OCI-LY3 (cell line): ENCODE measurements around the gene FSIP1.

Experiments used
- H2AFZ ChIP-seq: fragments of 200-600, 300-600 bp; shearing (Covaris generic); 2 replicates; pipeline ENCODE4 v1.6.0; 2014; ENCODE audit warnings: antibody characterized with exemption, low read depth, low read length
- H3K27ac ChIP-seq: fragments of 200-600, 300-600 bp; sonication (generic); 2 replicates; pipeline ENCODE4 v1.5.1; 2014; ENCODE audit warnings: mild to moderate bottlenecking, low read length, moderate library complexity, mixed read lengths
- H3K27me3 ChIP-seq: fragments of 200-600, 300-600 bp; sonication (generic); 2 replicates; pipeline ENCODE4 v1.6.1; 2014; ENCODE audit warnings: low read depth, low read length, mixed read lengths
- H3K36me3 ChIP-seq: fragments of 200-600, 300-600 bp; sonication (generic); replicated peaks from 2 replicates; pipeline ENCODE3; 2014; ENCODE audit warnings: low read depth, low read length, mixed read lengths
- H3K4me1 ChIP-seq: fragments of 300-600, 200-600 bp; sonication (generic); 2 replicates; pipeline ENCODE4 v1.6.1; 2014; ENCODE audit warnings: low read length, mixed read lengths
- H3K4me2 ChIP-seq: fragments of 200-600, 300-600 bp; sonication (generic); 2 replicates; pipeline ENCODE4 v1.6.1; 2014; ENCODE audit warnings: low read length, mixed read lengths
- H3K4me3 ChIP-seq: fragments of 300-600, 200-600 bp; sonication (generic); 2 replicates; pipeline ENCODE4 v1.5.1; 2014; ENCODE audit warnings: antibody characterized with exemption, mild to moderate bottlenecking, low read length, moderate library complexity
- H3K79me2 ChIP-seq: fragments of 300-600, 200-600 bp; shearing (Covaris generic); 2 replicates; pipeline ENCODE4 v1.6.1; 2014; ENCODE audit warnings: mild to moderate bottlenecking, low read length, mixed read lengths
- H3K9ac ChIP-seq: fragments of 300-600, 200-600 bp; shearing (Covaris generic); 2 replicates; pipeline ENCODE4 v1.6.0; 2014; ENCODE audit warnings: mild to moderate bottlenecking, low read length, moderate library complexity
- H3K9me3 ChIP-seq: fragments of 200-600, 300-600 bp; shearing (Covaris generic); 2 replicates; pipeline ENCODE4 v1.6.1; 2014; ENCODE audit warnings: low read length, mixed read lengths; ENCODE audit not compliant: insufficient read depth
- H4K20me1 ChIP-seq: fragments of 200-600, 300-600 bp; sonication (generic); 2 replicates; pipeline ENCODE4 v1.6.1; 2016; ENCODE audit warnings: low read length, mixed read lengths; ENCODE audit not compliant: insufficient read depth
- EZH2phosphoT487 ChIP-seq: fragments of 200-600 bp; shearing (Covaris generic); IDR thresholded peaks from 2 replicates; pipeline ENCODE4 v1.6.1; 2018; ENCODE audit warnings: antibody characterized with exemption, mixed run types, low read depth
- TF ChIP-seq, protein P1 (sequence below): fragments of 200-600, 300-600 bp; sonication (generic); IDR thresholded peaks from 2 replicates; pipeline ENCODE4 v1.5.1; 2014; ENCODE audit warnings: antibody characterized with exemption, low read length, low read depth

Gene FSIP1

DNA sequence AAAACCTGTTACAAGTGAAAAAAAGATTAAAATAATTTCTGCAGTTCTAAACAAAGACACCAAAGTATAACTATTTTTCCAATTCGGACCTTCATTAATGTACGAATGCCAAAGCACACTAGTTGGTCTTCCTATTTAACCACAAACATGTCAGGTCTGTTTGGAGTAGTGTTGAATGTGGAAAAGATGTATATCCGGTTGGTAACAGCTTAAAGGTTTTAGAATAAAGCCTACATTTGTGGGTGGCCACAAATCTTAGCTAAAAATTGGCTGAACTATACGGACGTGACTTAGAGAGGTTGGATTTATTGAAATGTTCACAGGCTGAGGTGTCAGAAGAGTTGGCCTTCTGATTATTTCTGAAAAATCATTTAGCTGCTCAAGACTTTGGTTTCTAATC, 78.4 kb downstream of the FSIP1 start:
- no peaks in the 10 kb centered on the region for H3K9me3 ChIP-seq
- TF ChIP-seq, protein P1, sequence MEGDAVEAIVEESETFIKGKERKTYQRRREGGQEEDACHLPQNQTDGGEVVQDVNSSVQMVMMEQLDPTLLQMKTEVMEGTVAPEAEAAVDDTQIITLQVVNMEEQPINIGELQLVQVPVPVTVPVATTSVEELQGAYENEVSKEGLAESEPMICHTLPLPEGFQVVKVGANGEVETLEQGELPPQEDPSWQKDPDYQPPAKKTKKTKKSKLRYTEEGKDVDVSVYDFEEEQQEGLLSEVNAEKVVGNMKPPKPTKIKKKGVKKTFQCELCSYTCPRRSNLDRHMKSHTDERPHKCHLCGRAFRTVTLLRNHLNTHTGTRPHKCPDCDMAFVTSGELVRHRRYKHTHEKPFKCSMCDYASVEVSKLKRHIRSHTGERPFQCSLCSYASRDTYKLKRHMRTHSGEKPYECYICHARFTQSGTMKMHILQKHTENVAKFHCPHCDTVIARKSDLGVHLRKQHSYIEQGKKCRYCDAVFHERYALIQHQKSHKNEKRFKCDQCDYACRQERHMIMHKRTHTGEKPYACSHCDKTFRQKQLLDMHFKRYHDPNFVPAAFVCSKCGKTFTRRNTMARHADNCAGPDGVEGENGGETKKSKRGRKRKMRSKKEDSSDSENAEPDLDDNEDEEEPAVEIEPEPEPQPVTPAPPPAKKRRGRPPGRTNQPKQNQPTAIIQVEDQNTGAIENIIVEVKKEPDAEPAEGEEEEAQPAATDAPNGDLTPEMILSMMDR: no peak
- no peak for TF ChIP-seq EZH2phosphoT487
- H3K36me3 ChIP-seq: no peaks in the 10 kb centered on the region
- no peak overlapping the region for H3K4me2 ChIP-seq
- no peak overlapping the region for H3K27ac ChIP-seq
- H3K9ac ChIP-seq: no peak overlapping the region
- H4K20me1 ChIP-seq: no peaks in the 10 kb centered on the region
- H3K4me1 ChIP-seq: no peaks in the 10 kb centered on the region
- H3K4me3 ChIP-seq: no peak overlapping the region
- H3K27me3 ChIP-seq: no peaks in the 10 kb centered on the region
- H2AFZ ChIP-seq: no peak overlapping the region
- no peaks in the 10 kb centered on the region for H3K79me2 ChIP-seq

- Histone ChIP-seq H4K20me1 (no peaks in the 10 kb centered on the region), H3K4me3 (no peak overlapping the region), H3K79me2 (no peaks in the 10 kb centered on the region), H3K4me2 (no peak overlapping the region), H3K9me3 (no peaks in the 10 kb centered on the region), H3K27ac (no peak overlapping the region), H3K27me3 (no peaks in the 10 kb centered on the region), H3K9ac (no peak overlapping the region), H3K36me3 (no peaks in the 10 kb centered on the region), H2AFZ (no peak overlapping the region), H3K4me1 (no peaks in the 10 kb centered on the region)
- TF ChIP-seq, protein P1: no peak
- no peak for TF ChIP-seq EZH2phosphoT487
These were observed 80.7 kb downstream of the FSIP1 start for GRCh38 chr15:39701988-39702387.

GRCh38 chr15:39700375-39700700, 82.3 kb downstream of the FSIP1 start:
- no peaks in the 10 kb centered on the region for H3K27me3 ChIP-seq
- TF ChIP-seq EZH2phosphoT487: no peak
- TF ChIP-seq, protein P1: no peak

GRCh38 chr15:39699516-39700374, 82.9 kb downstream of the FSIP1 start:
- H3K4me3 ChIP-seq: no peak overlapping the region
- H3K9me3 ChIP-seq: no peaks in the 10 kb centered on the region
- H3K4me1 ChIP-seq: peaks cover 8% of the 10 kb centered on the region
- H3K9ac ChIP-seq: no peak overlapping the region
- TF ChIP-seq EZH2phosphoT487: no peak
- TF ChIP-seq, protein P1: no peak
- no peaks in the 10 kb centered on the region for H4K20me1 ChIP-seq
- H3K4me2 ChIP-seq: no peak overlapping the region
- H3K27me3 ChIP-seq: no peaks in the 10 kb centered on the region
- H2AFZ ChIP-seq: no peak overlapping the region
- H3K27ac ChIP-seq: no peak overlapping the region
- no peaks in the 10 kb centered on the region for H3K79me2 ChIP-seq
- H3K36me3 ChIP-seq: no peaks in the 10 kb centered on the region

More at GRCh38 chr15:39700375-39700700, 82.3 kb downstream of the FSIP1 start:
- H3K27ac ChIP-seq: no peak overlapping the region
- no peaks in the 10 kb centered on the region for H3K9me3 ChIP-seq
- H3K4me2 ChIP-seq: no peak overlapping the region
- H3K9ac ChIP-seq: no peak overlapping the region
- peaks cover 7% of the 10 kb centered on the region for H3K4me1 ChIP-seq
- H3K36me3 ChIP-seq: no peaks in the 10 kb centered on the region
- no peaks in the 10 kb centered on the region for H4K20me1 ChIP-seq
- H2AFZ ChIP-seq: no peak overlapping the region
- no peak overlapping the region for H3K4me3 ChIP-seq
- H3K79me2 ChIP-seq: no peaks in the 10 kb centered on the region
